HepG2 (cell line): ENCODE measurements around the gene TTYH1. TPM values are rescaled to one million over a fixed set of nuclear protein-coding genes. Genes with fewer than 3 reads are reported as not detected.
A peak's percentile ranks its signal among the peaks of the same experiment; 100 is the strongest.

ENCODE experiments used
- ATAC-seq: fragments of 200-7000 bp; cut with Tn5 transposase; 3 replicates; pipeline ENCODE4 v1.9.1; 2020; ENCODE audit warnings: mild to moderate bottlenecking, moderate library complexity
- BruUV-seq: library from RNA; stranded (reverse); fragments of 400-500 nt; replicated peaks from 2 replicates; lab custom pipeline; 2021; lab: Mats Ljungman, UMichigan
- CTCF ChIA-PET: fragments of 300-600 bp; formaldehyde crosslinking; extraction: SDS; loops from one replicate; lab custom pipeline; 2021; ENCODE audit warnings: low total read pairs, inconsistent platforms, low intra/inter-chr PET ratio; lab: Yijun Ruan, JAX
- POLR2A ChIA-PET: fragments of 350-600 bp; sonication (Branson Sonifier 250); formaldehyde crosslinking; loops from one replicate; lab custom pipeline; 2020; ENCODE audit warnings: antibody characterized with exemption, inconsistent platforms; lab: Yijun Ruan, JAX
- DNase-seq: peaks from one replicate; pipeline ENCODE4 v3.0.0-alpha.2; 2015; ENCODE audit warnings: low spot score
- FAIRE-seq: peaks from 3 replicates; lab custom pipeline; 2011; peaks lifted over from hg19 to GRCh38; lab: Jason Lieb, UNC
- H2AFZ ChIP-seq: one replicate; pipeline ENCODE4 v1.6.1; 2011; ENCODE audit warnings: low read length, inconsistent platforms
- H3K27ac ChIP-seq: fragments of 300-600 bp; 3 replicates; pipeline ENCODE4 v1.8.0; 2011; ENCODE audit warnings: mixed run types, mild to moderate bottlenecking, mixed read lengths, low read length, inconsistent platforms; ENCODE audit not compliant: insufficient read depth; ENCODE audit errors: extremely low read length
- H3K27me3 ChIP-seq, 2 experiments: fragments of 200-600 bp in 1 of 2; 2 replicates in 1 of 2; 3 replicates in 1 of 2; pipeline versions ENCODE4 v1.6.0 to v1.8.0; 2011; ENCODE audit warnings: low read length in 2 of 2, mild to moderate bottlenecking in 2 of 2, moderate library complexity in 2 of 2, inconsistent platforms in 1 of 2; ENCODE audit not compliant: insufficient read depth in 2 of 2, control insufficient read depth in 1 of 2
- H3K36me3 ChIP-seq, 2 experiments: fragments of 200-600 bp in 1 of 2; replicated peaks in 1 of 2; 2 replicates in 1 of 2; 3 replicates in 1 of 2; pipeline versions ENCODE4 v1.5.1 to v1.8.0; 2011; ENCODE audit warnings: low read length in 2 of 2, inconsistent platforms in 1 of 2; ENCODE audit not compliant: insufficient read depth in 2 of 2, control insufficient read depth in 1 of 2
- H3K4me1 ChIP-seq: 2 replicates; pipeline ENCODE4 v1.5.1; 2012; ENCODE audit warnings: low read length, inconsistent platforms; ENCODE audit not compliant: insufficient read depth
- H3K4me2 ChIP-seq: 2 replicates; pipeline ENCODE4 v1.6.0; 2011; ENCODE audit warnings: low read depth, low read length, inconsistent platforms
- H3K4me3 ChIP-seq, 3 experiments: fragments of 200-600 bp in 1 of 3; sonication (generic), shearing (Covaris generic) in 1 of 3; replicated peaks in 1 of 3; 2 replicates each; pipeline ENCODE4 v1.5.1; 2011 to 2016; ENCODE audit warnings: low read length in 3 of 3, inconsistent platforms in 2 of 3, low read depth in 2 of 3, mild to moderate bottlenecking in 2 of 3, control low read depth in 1 of 3, mixed read lengths in 1 of 3; ENCODE audit not compliant: insufficient read depth in 1 of 3
- H3K79me2 ChIP-seq: one replicate; pipeline ENCODE4 v1.6.1; 2011; ENCODE audit warnings: low read length, inconsistent platforms; ENCODE audit not compliant: insufficient read depth
- H3K9ac ChIP-seq: 2 replicates; pipeline ENCODE4 v1.6.0; 2011; ENCODE audit warnings: mild to moderate bottlenecking, low read depth, low read length, inconsistent platforms; ENCODE audit not compliant: insufficient read depth
- H3K9me3 ChIP-seq: 2 replicates; pipeline ENCODE4 v1.5.1; 2012; ENCODE audit warnings: mild to moderate bottlenecking, low read length
- H4K20me1 ChIP-seq: 2 replicates; pipeline ENCODE4 v1.6.0; 2011; ENCODE audit warnings: inconsistent platforms, mild to moderate bottlenecking, low read length, moderate library complexity; ENCODE audit not compliant: insufficient read depth
- AGO1 ChIP-seq: fragments of 200-400 bp; formaldehyde crosslinking; IDR thresholded peaks from 2 replicates; pipeline ENCODE4 v1.6.1; 2017; ENCODE audit warnings: mild to moderate bottlenecking, low read depth, low read length, moderate library complexity; ENCODE audit not compliant: poor library complexity, severe bottlenecking
- AGO2 ChIP-seq: fragments of 200-400 bp; formaldehyde crosslinking; optimal IDR thresholded peaks from 2 replicates; pipeline ENCODE3; 2017; ENCODE audit warnings: mild to moderate bottlenecking, low read depth, low read length, moderate library complexity
- AKAP8 ChIP-seq: sonication (generic); formaldehyde crosslinking; IDR thresholded peaks from 2 replicates; pipeline ENCODE4 v1.5.1; 2020; ENCODE audit warnings: mild to moderate bottlenecking, missing genetic modification reagents
- CENPT ChIP-seq: sonication (generic); formaldehyde crosslinking; IDR thresholded peaks from 2 replicates; pipeline ENCODE4 v1.8.0; 2022; ENCODE audit warnings: low read depth, mild to moderate bottlenecking, moderate library complexity, missing genetic modification reagents
- ELF4 ChIP-seq: sonication (generic); formaldehyde crosslinking; IDR thresholded peaks from 2 replicates; pipeline ENCODE4 v1.5.0; 2020; ENCODE audit warnings: missing genetic modification reagents, mild to moderate bottlenecking, moderate library complexity, borderline replicate concordance
- POLR2A ChIP-seq, 2 experiments: IDR thresholded peaks; 2 replicates each; pipeline ENCODE4 v1.6.1; 2011; ENCODE audit warnings: low read depth in 2 of 2, low read length in 2 of 2, mild to moderate bottlenecking in 1 of 2, moderate library complexity in 1 of 2; ENCODE audit not compliant: insufficient read depth in 1 of 2
- SRSF9 ChIP-seq: fragments of 200-400 bp; formaldehyde crosslinking; IDR thresholded peaks from 2 replicates; pipeline ENCODE4 v1.6.1; 2018; ENCODE audit warnings: borderline replicate concordance, mild to moderate bottlenecking, low read depth, low read length; ENCODE audit not compliant: insufficient read depth, poor library complexity, severe bottlenecking
- ZNF790 ChIP-seq: sonication (generic); formaldehyde crosslinking; IDR thresholded peaks from 2 replicates; pipeline ENCODE4 v1.8.0; 2022; ENCODE audit warnings: missing genetic modification reagents, mild to moderate bottlenecking, borderline replicate concordance
- WGBS: methylation state at CpG from one replicate; pipeline ENCODE4 v1.1.6; 2017; ENCODE audit warnings: low lambda C conversion rate; 5-methylcytosine and 5-hydroxymethylcytosine counted together
- in situ Hi-C: cut with HindIII; loops from 2 replicates; pipeline ENCODE4 v1.10.0; 2017; ENCODE audit warnings: low pct_unique_long_range_greater_than_20kb; ENCODE audit not compliant: extremely low pct_ligation_motif_present
- intact Hi-C: fragments of 100-400 bp; cut with micrococcal nuclease; formaldehyde crosslinking; loops from one replicate; pipeline ENCODE4 v1.10.0; 2022; ENCODE audit not compliant: unreplicated experiment
- polyA plus RNA-seq, 8 experiments: library from polyadenylated mRNA; depleted of rRNA in 3 of 8; stranded (reverse) in 7 of 8; unstranded in 1 of 8; fragments of >200 nt; fragmentation: Illumina TruSeq in 4 of 8; extraction: Trizol in 4 of 8; gene quantifications; 2 replicates each; pipeline versions ENCODE4 v1.2.1 to v1.2.3, GENCODE V29; 2011 to 2016; ENCODE audit warnings: low read depth in 4 of 8, missing spikeins in 1 of 8, mixed read lengths in 1 of 8; ENCODE audit not compliant: insufficient read depth in 1 of 8
- total RNA-seq, 5 experiments: library from RNA; depleted of rRNA; stranded (reverse); fragments of >200 nt; fragmentation: Illumina TruSeq; extraction: Trizol; gene quantifications; 2 replicates each; pipeline ENCODE4 v1.2.3, GENCODE V29; 2016; ENCODE audit warnings: low read depth in 1 of 5
- TF ChIP-seq, protein P1 (sequence below): sonication (generic); formaldehyde crosslinking; conservative IDR thresholded peaks from 2 replicates; pipeline ENCODE4 v1.4.0; 2020; ENCODE audit warnings: missing genetic modification reagents
- TF ChIP-seq, protein P2 (sequence below): sonication (generic); formaldehyde crosslinking; IDR thresholded peaks from 2 replicates; pipeline ENCODE4 v1.5.1; 2020; ENCODE audit warnings: missing genetic modification reagents, mild to moderate bottlenecking, borderline replicate concordance
- TF ChIP-seq, protein P3 (sequence below): sonication (generic); formaldehyde crosslinking; IDR thresholded peaks from 2 replicates; pipeline ENCODE4 v1.5.1; 2020; ENCODE audit warnings: mild to moderate bottlenecking, missing genetic modification reagents, moderate library complexity

TTYH1 gene
- total and polyA plus RNA-seq, 2 of the 13 experiments (the other 11 are each of a cell fraction or from before 2014, with no cell fraction given), result 6.9 to 19.9 TPM

DNA sequence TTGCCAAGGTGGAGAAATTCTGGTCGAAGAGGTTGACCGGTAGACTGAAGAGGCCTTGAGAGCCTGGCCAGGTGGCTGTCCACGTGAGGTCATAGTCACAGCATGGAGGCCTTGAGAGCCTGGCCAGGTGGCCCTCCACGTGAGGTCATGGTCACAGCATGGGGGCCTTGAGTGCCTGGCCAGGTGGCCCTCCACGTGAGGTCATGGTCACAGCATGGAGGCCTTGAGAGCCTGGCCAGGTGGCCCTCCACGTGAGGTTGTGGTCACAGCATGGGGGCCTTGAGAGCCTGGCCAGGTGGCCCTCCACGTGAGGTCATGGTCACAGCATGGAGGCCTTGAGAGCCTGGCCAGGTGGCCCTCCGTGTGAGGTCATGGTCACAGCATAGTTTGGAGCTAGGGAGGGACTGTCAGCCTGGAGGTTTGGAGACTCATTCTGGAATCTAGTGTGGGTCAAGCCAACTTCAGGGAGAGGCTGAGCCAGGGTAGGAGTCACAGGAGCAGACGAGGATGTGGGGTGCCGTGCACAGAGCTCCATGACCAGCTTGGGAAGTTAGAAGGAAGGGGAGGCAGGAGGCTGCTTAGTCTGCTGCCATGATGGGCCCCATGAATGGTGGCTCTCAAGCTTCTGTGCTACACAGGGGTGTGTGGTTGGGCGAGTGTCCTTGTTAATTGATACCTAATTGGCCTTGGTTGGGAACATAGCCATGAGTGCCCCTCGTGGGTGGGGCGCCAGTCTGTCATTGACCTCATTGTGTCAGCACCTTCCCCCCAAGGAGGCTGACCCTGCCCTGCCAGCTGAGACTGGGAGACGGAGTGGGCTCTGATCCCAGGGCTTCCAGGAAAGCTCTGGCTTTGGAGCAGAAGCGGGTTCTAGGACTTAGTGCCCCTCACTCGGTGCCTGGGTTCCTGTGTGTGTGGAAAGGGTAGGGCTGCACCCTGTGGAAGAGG, 44.3 kb downstream of the TTYH1 start (continued):
- TF ChIP-seq, protein P1, sequence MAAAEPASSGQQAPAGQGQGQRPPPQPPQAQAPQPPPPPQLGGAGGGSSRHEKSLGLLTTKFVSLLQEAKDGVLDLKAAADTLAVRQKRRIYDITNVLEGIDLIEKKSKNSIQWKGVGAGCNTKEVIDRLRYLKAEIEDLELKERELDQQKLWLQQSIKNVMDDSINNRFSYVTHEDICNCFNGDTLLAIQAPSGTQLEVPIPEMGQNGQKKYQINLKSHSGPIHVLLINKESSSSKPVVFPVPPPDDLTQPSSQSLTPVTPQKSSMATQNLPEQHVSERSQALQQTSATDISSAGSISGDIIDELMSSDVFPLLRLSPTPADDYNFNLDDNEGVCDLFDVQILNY (CRISPR knock-in tag), result no peak
- no peak for TF ChIP-seq ELF4 (CRISPR knock-in tag)

DNA sequence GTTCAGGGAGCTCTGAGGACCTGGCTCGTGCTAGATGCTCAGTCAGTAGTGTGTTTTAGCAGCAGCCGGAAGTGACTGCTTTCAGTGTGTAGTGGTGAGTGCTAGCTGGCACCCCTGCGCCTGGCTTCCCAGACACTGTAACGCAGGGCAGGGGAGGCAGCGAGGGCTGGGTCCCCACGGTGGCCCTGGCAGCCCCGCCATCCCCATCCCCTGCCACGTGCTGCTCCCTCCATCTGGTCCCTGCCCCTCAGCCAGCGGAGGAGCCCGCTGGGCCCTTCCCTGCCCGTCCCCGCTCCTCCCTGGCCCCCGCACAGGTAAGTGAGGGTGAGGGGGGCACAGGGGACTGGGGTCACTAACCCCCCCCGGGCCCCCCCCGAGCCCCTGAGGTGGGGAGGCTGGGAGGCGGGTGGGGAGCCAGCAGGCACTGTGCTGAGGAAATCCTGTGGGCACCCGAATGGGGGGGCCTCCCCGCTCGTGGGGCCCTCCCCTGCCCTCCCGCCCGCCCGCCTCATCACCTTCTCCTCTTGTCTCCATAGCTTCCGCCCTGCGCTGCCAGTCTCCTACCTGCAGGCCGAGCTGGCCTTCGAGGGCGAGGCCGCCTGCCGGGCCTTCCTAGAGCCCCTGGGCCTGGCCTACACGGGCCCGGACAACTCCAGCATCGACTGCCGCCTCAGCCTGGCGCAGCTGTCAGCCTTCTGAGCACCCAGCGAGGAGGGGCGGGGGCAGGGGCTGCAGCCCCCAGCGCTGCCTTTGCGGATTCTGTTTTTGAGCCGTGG, 45.2 kb downstream of the TTYH1 start:
- no peak overlapping the region for H3K9ac ChIP-seq
- no peak overlapping the region for H3K27ac ChIP-seq
- peaks cover 12% of the 10 kb centered on the region for H3K79me2 ChIP-seq
- DNase-seq (no peak), FAIRE-seq (no peak), ATAC-seq (no peak)
- in situ Hi-C loops (no loop called here), intact Hi-C loops (no loop called here)
- ChIA-PET POLR2A (interaction anchor here (1.0 to 3.5 kb wide), 3 partner anchors 12 to 40 kb away, joined by 3 to 32 read pairs (median 18); partner anchors contain the start of genes CDC42EP5 and LENG8), CTCF (no interaction called here)
- no peaks in the 10 kb centered on the region for H3K9me3 ChIP-seq
- H3K27me3 ChIP-seq, result no peaks in the 10 kb centered on the region
- BruUV-seq, result no TSS peak
- peaks cover 21% of the 10 kb centered on the region for H3K4me1 ChIP-seq
- no peak overlapping the region for H2AFZ ChIP-seq
- peaks cover 28 to 52% of the 10 kb centered on the region in 2 experiments for H3K36me3 ChIP-seq
- WGBS, result 97% methylated on average over 12 of the region's 39 CpGs
- H3K4me2 ChIP-seq, result no peak overlapping the region
- peaks cover 10% of the 10 kb centered on the region; the same call in 1 of the 2 replicates for H4K20me1 ChIP-seq
- no peak overlapping the region for H3K4me3 ChIP-seq
- TF ChIP-seq AKAP8 (CRISPR knock-in tag), result 0 out of 2 replicates have a peak, but pooled peaks have one; percentile 8
- 0 out of 4 replicates have a peak, but pooled peaks of 1 of the 2 experiments have one; percentile 19 for TF ChIP-seq POLR2A (IDR thresholded peaks at IDR 0.05; ENCODE audit: insufficient read depth in 1 of 2, low read depth in 2 of 2, low read length in 2 of 2)
- no peak for TF ChIP-seq ZNF790 (CRISPR knock-in tag)
- TF ChIP-seq AGO1, result peak; percentile 66
- TF ChIP-seq SRSF9, result no peak
- TF ChIP-seq, protein P2, sequence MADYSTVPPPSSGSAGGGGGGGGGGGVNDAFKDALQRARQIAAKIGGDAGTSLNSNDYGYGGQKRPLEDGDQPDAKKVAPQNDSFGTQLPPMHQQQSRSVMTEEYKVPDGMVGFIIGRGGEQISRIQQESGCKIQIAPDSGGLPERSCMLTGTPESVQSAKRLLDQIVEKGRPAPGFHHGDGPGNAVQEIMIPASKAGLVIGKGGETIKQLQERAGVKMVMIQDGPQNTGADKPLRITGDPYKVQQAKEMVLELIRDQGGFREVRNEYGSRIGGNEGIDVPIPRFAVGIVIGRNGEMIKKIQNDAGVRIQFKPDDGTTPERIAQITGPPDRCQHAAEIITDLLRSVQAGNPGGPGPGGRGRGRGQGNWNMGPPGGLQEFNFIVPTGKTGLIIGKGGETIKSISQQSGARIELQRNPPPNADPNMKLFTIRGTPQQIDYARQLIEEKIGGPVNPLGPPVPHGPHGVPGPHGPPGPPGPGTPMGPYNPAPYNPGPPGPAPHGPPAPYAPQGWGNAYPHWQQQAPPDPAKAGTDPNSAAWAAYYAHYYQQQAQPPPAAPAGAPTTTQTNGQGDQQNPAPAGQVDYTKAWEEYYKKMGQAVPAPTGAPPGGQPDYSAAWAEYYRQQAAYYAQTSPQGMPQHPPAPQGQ (CRISPR knock-in tag), result no peak
- TF ChIP-seq, protein P3, sequence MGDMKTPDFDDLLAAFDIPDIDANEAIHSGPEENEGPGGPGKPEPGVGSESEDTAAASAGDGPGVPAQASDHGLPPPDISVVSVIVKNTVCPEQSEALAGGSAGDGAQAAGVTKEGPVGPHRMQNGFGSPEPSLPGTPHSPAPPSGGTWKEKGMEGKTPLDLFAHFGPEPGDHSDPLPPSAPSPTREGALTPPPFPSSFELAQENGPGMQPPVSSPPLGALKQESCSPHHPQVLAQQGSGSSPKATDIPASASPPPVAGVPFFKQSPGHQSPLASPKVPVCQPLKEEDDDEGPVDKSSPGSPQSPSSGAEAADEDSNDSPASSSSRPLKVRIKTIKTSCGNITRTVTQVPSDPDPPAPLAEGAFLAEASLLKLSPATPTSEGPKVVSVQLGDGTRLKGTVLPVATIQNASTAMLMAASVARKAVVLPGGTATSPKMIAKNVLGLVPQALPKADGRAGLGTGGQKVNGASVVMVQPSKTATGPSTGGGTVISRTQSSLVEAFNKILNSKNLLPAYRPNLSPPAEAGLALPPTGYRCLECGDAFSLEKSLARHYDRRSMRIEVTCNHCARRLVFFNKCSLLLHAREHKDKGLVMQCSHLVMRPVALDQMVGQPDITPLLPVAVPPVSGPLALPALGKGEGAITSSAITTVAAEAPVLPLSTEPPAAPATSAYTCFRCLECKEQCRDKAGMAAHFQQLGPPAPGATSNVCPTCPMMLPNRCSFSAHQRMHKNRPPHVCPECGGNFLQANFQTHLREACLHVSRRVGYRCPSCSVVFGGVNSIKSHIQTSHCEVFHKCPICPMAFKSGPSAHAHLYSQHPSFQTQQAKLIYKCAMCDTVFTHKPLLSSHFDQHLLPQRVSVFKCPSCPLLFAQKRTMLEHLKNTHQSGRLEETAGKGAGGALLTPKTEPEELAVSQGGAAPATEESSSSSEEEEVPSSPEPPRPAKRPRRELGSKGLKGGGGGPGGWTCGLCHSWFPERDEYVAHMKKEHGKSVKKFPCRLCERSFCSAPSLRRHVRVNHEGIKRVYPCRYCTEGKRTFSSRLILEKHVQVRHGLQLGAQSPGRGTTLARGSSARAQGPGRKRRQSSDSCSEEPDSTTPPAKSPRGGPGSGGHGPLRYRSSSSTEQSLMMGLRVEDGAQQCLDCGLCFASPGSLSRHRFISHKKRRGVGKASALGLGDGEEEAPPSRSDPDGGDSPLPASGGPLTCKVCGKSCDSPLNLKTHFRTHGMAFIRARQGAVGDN (CRISPR knock-in tag), result 0 out of 2 replicates have a peak, but pooled peaks have one; percentile 12
- TF ChIP-seq CENPT (CRISPR knock-in tag), result 0 out of 2 replicates have a peak, but pooled peaks have one; percentile 7
- TF ChIP-seq AGO2, result peak; percentile 89
